ENCODE results near the gene TLE7.

TLE7 gene

DNA sequence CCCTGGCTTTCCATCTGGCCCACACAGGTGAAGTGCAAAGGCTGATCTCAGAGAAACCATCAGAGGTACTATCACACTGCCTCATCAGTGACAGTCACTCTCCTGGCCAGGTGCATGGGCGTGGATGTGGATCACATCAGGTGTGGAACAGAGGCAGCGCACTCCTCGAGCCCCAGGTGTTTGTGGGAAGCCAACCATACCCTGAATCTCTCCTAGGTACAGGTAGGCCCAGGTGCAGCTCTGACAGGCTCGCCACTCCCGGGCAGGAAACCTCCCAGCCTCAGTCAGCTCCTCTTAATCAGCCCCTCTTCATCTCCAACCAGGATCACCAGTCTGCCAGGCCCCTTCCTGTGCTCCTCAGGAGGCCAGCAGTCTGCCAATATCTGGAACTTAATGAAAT, 31.7 kb downstream of the TLE7 start:
- peaks cover 9% of the 10 kb centered on the region for H3K27me3 ChIP-seq (ENCODE audit: control insufficient read depth, insufficient read depth, low read length)
- no peaks in the 10 kb centered on the region for H3K36me3 ChIP-seq (ENCODE audit: insufficient read depth, low read length)
- no peaks in the 10 kb centered on the region for H3K4me1 ChIP-seq (ENCODE audit: control insufficient read depth, insufficient read depth, low read length)
- H3K4me2 ChIP-seq (ENCODE audit: low read length) = no peak overlapping the region
- H3K9me3 ChIP-seq (replicated peaks; ENCODE audit: low read length) = no peaks in the 10 kb centered on the region
- H3K4me3 ChIP-seq (ENCODE audit: low read length) = no peak overlapping the region
- H3K9ac ChIP-seq (ENCODE audit: low read depth, low read length) = no peak overlapping the region

- Histone ChIP-seq H3K9ac (ENCODE audit: low read depth, low read length) (no peak overlapping the region), H3K4me2 (ENCODE audit: low read length) (no peak overlapping the region), H3K36me3 (ENCODE audit: insufficient read depth, low read length) (no peaks in the 10 kb centered on the region), H3K4me3 (ENCODE audit: low read length) (no peak overlapping the region), H3K27me3 (ENCODE audit: control insufficient read depth, insufficient read depth, low read length) (peaks cover 9% of the 10 kb centered on the region), H3K9me3 (replicated peaks; ENCODE audit: low read length) (no peaks in the 10 kb centered on the region), H3K4me1 (ENCODE audit: control insufficient read depth, insufficient read depth, low read length) (no peaks in the 10 kb centered on the region)
These were observed 32.7 kb downstream of the TLE7 start for GRCh38 chr16:71409011-71409775.

- H3K4me2 ChIP-seq (ENCODE audit: low read length) = no peak overlapping the region
- H3K9ac ChIP-seq (ENCODE audit: low read depth, low read length) = no peak overlapping the region
- H3K4me1 ChIP-seq (ENCODE audit: control insufficient read depth, insufficient read depth, low read length) = no peaks in the 10 kb centered on the region
- peaks cover 9% of the 10 kb centered on the region for H3K27me3 ChIP-seq (ENCODE audit: control insufficient read depth, insufficient read depth, low read length)
- no peaks in the 10 kb centered on the region for H3K36me3 ChIP-seq (ENCODE audit: insufficient read depth, low read length)
- H3K4me3 ChIP-seq (ENCODE audit: low read length) = no peak overlapping the region
- no peaks in the 10 kb centered on the region for H3K9me3 ChIP-seq (replicated peaks; ENCODE audit: low read length)
These were observed 33.3 kb downstream of the TLE7 start for GRCh38 chr16:71408536-71408935.

GRCh38 chr16:71407731-71408130, 34.1 kb downstream of the TLE7 start:
- Histone ChIP-seq H3K9me3 (replicated peaks; ENCODE audit: low read length) (no peaks in the 10 kb centered on the region), H3K9ac (ENCODE audit: low read depth, low read length) (no peak overlapping the region), H3K4me2 (ENCODE audit: low read length) (no peak overlapping the region), H3K4me3 (ENCODE audit: low read length) (no peak overlapping the region), H3K27me3 (ENCODE audit: control insufficient read depth, insufficient read depth, low read length) (peaks cover 12% of the 10 kb centered on the region), H3K36me3 (ENCODE audit: insufficient read depth, low read length) (no peaks in the 10 kb centered on the region), H3K4me1 (ENCODE audit: control insufficient read depth, insufficient read depth, low read length) (no peaks in the 10 kb centered on the region)

DNA sequence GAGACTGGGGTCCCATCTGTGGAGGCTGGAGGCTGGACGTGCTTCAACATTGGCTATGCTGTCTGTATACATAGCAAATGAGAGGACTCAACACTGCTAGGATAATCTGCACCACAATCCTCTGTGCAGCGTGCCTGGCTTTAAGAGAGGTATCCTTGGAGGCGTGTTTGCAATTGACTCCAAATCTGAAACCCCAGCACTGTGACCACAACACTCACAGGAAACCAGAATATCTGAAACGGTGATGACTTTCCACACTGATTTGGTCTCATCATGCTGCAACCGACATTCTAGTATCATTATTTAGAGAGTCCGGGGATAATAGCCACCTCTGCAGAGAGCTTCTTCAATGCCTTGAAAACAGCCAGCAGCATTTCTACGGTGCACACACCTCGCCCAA, 35.1 kb downstream of the TLE7 start:
- Histone ChIP-seq H3K9me3 (replicated peaks; ENCODE audit: low read length) (no peaks in the 10 kb centered on the region), H3K4me2 (ENCODE audit: low read length) (no peak overlapping the region), H3K4me3 (ENCODE audit: low read length) (no peak overlapping the region), H3K27me3 (ENCODE audit: control insufficient read depth, insufficient read depth, low read length) (peaks cover 16% of the 10 kb centered on the region), H3K4me1 (ENCODE audit: control insufficient read depth, insufficient read depth, low read length) (no peaks in the 10 kb centered on the region), H3K9ac (ENCODE audit: low read depth, low read length) (no peak overlapping the region), H3K36me3 (ENCODE audit: insufficient read depth, low read length) (no peaks in the 10 kb centered on the region)

- H3K27me3 ChIP-seq (ENCODE audit: control insufficient read depth, insufficient read depth, low read length) = peaks cover 16% of the 10 kb centered on the region
- no peaks in the 10 kb centered on the region for H3K4me1 ChIP-seq (ENCODE audit: control insufficient read depth, insufficient read depth, low read length)
- H3K9me3 ChIP-seq (replicated peaks; ENCODE audit: low read length) = no peaks in the 10 kb centered on the region
- no peaks in the 10 kb centered on the region for H3K36me3 ChIP-seq (ENCODE audit: insufficient read depth, low read length)
- no peak overlapping the region for H3K9ac ChIP-seq (ENCODE audit: low read depth, low read length)
- no peak overlapping the region for H3K4me2 ChIP-seq (ENCODE audit: low read length)
- no peak overlapping the region for H3K4me3 ChIP-seq (ENCODE audit: low read length)
These were observed 35.5 kb downstream of the TLE7 start for GRCh38 chr16:71406316-71406715.

GRCh38 chr16:71404364-71404763, 37.5 kb downstream of the TLE7 start:
- no peaks in the 10 kb centered on the region for H3K36me3 ChIP-seq (ENCODE audit: insufficient read depth, low read length)
- H3K4me2 ChIP-seq (ENCODE audit: low read length) = no peak overlapping the region
- H3K27me3 ChIP-seq (ENCODE audit: control insufficient read depth, insufficient read depth, low read length) = peaks cover 19% of the 10 kb centered on the region
- H3K9ac ChIP-seq (ENCODE audit: low read depth, low read length) = no peak overlapping the region
- no peaks in the 10 kb centered on the region for H3K9me3 ChIP-seq (replicated peaks; ENCODE audit: low read length)
- H3K4me3 ChIP-seq (ENCODE audit: low read length) = no peak overlapping the region
- no peaks in the 10 kb centered on the region for H3K4me1 ChIP-seq (ENCODE audit: control insufficient read depth, insufficient read depth, low read length)

DNA sequence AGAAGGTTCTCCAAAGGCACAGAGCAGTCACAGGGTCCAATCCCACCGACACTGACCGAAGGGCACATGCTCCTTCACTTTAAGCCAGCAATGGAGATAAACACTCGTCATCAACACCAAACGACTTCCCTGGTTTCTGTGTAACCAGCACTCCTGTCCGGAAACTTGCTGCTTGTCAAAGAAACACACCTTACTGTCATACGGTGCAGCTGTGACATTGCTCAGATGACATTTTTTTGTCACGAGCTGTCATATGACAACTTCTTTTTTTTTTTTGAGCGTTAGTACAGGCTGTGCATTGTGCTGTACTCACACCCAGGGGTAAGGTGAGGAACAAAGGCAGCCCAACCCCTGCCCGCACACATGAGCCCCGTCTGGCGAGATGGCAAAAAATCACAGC, 39.2 kb downstream of the TLE7 start:
- Histone ChIP-seq H3K9me3 (replicated peaks; ENCODE audit: low read length) (no peaks in the 10 kb centered on the region), H3K9ac (ENCODE audit: low read depth, low read length) (no peak overlapping the region), H3K4me1 (ENCODE audit: control insufficient read depth, insufficient read depth, low read length) (no peaks in the 10 kb centered on the region), H3K4me2 (ENCODE audit: low read length) (no peak overlapping the region), H3K27me3 (ENCODE audit: control insufficient read depth, insufficient read depth, low read length) (peaks cover 19% of the 10 kb centered on the region), H3K36me3 (ENCODE audit: insufficient read depth, low read length) (no peaks in the 10 kb centered on the region), H3K4me3 (ENCODE audit: low read length) (no peak overlapping the region)

DNA sequence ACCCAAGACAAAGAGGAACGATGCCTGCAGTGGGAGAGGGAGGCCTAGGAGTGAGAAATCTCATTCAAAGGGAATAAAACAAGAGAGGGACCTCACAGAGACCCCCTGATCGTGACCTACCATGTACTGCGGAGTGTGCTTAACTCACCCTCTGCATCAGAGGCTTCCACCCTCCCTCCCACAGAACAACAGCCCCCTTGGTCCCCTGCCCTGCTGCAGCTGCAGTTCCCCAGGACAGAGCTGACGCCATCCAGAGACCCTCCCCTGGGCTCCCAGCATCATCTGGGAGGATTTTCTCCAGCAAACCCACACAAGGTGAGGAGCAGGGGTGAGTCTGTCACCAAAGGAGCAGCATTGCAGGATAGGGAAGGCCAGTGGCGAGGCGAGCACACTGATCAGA, 39.8 kb downstream of the TLE7 start:
- Histone ChIP-seq H3K9ac (ENCODE audit: low read depth, low read length) (no peak overlapping the region), H3K36me3 (ENCODE audit: insufficient read depth, low read length) (no peaks in the 10 kb centered on the region), H3K4me3 (ENCODE audit: low read length) (no peak overlapping the region), H3K4me1 (ENCODE audit: control insufficient read depth, insufficient read depth, low read length) (no peaks in the 10 kb centered on the region), H3K9me3 (replicated peaks; ENCODE audit: low read length) (no peaks in the 10 kb centered on the region), H3K27me3 (ENCODE audit: control insufficient read depth, insufficient read depth, low read length) (peaks cover 15% of the 10 kb centered on the region), H3K4me2 (ENCODE audit: low read length) (no peak overlapping the region)

- Histone ChIP-seq H3K9ac (ENCODE audit: low read depth, low read length) (no peak overlapping the region), H3K4me2 (ENCODE audit: low read length) (no peak overlapping the region), H3K4me1 (ENCODE audit: control insufficient read depth, insufficient read depth, low read length) (no peaks in the 10 kb centered on the region), H3K27me3 (ENCODE audit: control insufficient read depth, insufficient read depth, low read length) (peaks cover 19% of the 10 kb centered on the region), H3K4me3 (ENCODE audit: low read length) (no peak overlapping the region), H3K36me3 (ENCODE audit: insufficient read depth, low read length) (no peaks in the 10 kb centered on the region), H3K9me3 (replicated peaks; ENCODE audit: low read length) (no peaks in the 10 kb centered on the region)
These were observed 41.9 kb downstream of the TLE7 start for GRCh38 chr16:71399801-71400563.

- H3K4me1 ChIP-seq (ENCODE audit: control insufficient read depth, insufficient read depth, low read length) = no peaks in the 10 kb centered on the region
- no peak overlapping the region for H3K4me2 ChIP-seq (ENCODE audit: low read length)
- H3K9me3 ChIP-seq (replicated peaks; ENCODE audit: low read length) = no peaks in the 10 kb centered on the region
- peaks cover 19% of the 10 kb centered on the region for H3K27me3 ChIP-seq (ENCODE audit: control insufficient read depth, insufficient read depth, low read length)
- H3K36me3 ChIP-seq (ENCODE audit: insufficient read depth, low read length) = no peaks in the 10 kb centered on the region
- H3K4me3 ChIP-seq (ENCODE audit: low read length) = no peak overlapping the region
- no peak overlapping the region for H3K9ac ChIP-seq (ENCODE audit: low read depth, low read length)
These were observed 45.3 kb downstream of the TLE7 start for GRCh38 chr16:71396594-71396993.

- H3K36me3 ChIP-seq (ENCODE audit: insufficient read depth, low read length) = no peaks in the 10 kb centered on the region
- H3K27me3 ChIP-seq (ENCODE audit: control insufficient read depth, insufficient read depth, low read length) = peaks cover 22% of the 10 kb centered on the region
- H3K9me3 ChIP-seq (replicated peaks; ENCODE audit: low read length) = no peaks in the 10 kb centered on the region
- H3K9ac ChIP-seq (ENCODE audit: low read depth, low read length) = no peak overlapping the region
- no peak overlapping the region for H3K4me3 ChIP-seq (ENCODE audit: low read length)
- no peak overlapping the region for H3K4me2 ChIP-seq (ENCODE audit: low read length)
- H3K4me1 ChIP-seq (ENCODE audit: control insufficient read depth, insufficient read depth, low read length) = no peaks in the 10 kb centered on the region
These were observed 52.5 kb downstream of the TLE7 start for GRCh38 chr16:71389330-71389729.
